Right lobe of liver (tissue), 4 donors: ENCODE data around the gene DNMT3B.

Experiments
- POLR2A ChIP-seq: fragments of 450-650 bp; IDR thresholded peaks from one replicate; pipeline ENCODE4 v1.6.1; 2017; ENCODE audit warnings: antibody characterized with exemption, mild to moderate bottlenecking
- TF ChIP-seq, protein P1 (sequence below), 4 donors: fragments of 200-600 bp in 3 of 4; fragments of 450-650 bp in 1 of 4; IDR thresholded peaks; one replicate each; pipeline versions ENCODE4 v1.5.1 to v1.8.0; 2016 to 2022; ENCODE audit warnings: antibody characterized with exemption in 4 of 4, mild to moderate bottlenecking in 2 of 4
- donor health status: DM: no; HTN: no; CAD: no.
- donor health status: DM: no; HTN: no; CAD: no.
- donor health status: DM: no; HTN: yes; CAD: no.

DNA sequence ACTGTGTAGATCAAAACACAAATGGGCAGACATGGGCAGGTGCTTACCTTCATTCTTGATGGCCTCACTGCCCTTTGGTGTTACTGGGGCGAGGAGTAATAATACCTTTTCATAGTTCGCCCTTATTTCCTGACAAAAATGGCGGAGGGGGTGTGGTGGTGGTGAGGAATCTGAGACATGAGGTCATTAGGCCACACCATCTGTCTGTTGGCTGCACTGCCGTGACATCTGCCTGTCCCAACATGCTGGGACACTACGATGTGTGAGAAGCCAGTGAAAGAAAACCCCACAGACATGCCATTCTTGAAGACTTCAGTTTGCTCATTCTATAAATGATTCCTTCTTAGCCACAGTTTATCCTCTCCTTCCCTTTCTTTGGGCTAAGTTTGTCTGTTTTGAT is 44.2 kb downstream of the DNMT3B start:
- TF ChIP-seq, protein P1, sequence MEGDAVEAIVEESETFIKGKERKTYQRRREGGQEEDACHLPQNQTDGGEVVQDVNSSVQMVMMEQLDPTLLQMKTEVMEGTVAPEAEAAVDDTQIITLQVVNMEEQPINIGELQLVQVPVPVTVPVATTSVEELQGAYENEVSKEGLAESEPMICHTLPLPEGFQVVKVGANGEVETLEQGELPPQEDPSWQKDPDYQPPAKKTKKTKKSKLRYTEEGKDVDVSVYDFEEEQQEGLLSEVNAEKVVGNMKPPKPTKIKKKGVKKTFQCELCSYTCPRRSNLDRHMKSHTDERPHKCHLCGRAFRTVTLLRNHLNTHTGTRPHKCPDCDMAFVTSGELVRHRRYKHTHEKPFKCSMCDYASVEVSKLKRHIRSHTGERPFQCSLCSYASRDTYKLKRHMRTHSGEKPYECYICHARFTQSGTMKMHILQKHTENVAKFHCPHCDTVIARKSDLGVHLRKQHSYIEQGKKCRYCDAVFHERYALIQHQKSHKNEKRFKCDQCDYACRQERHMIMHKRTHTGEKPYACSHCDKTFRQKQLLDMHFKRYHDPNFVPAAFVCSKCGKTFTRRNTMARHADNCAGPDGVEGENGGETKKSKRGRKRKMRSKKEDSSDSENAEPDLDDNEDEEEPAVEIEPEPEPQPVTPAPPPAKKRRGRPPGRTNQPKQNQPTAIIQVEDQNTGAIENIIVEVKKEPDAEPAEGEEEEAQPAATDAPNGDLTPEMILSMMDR (IDR thresholded peaks at IDR 0.05): no peak
- no peak for TF ChIP-seq POLR2A
